Epithelial cell of esophagus (primary cell): ENCODE results near the gene KCNK7.
"Not testable (repeated sequence)": the region's sequence is repeated elsewhere in the genome, so short reads cannot be mapped to it uniquely, and the experiment has no call there.

Source experiments
- DNase-seq: peaks from one replicate; pipeline ENCODE4 v3.0.0; 2010; ENCODE audit warnings: low read depth
- H3K4me3 ChIP-seq: 2 replicates; pipeline ENCODE4 v1.5.1; 2011; ENCODE audit warnings: mild to moderate bottlenecking, low read length, control low read depth
- TF ChIP-seq, protein P1 (sequence below): IDR thresholded peaks from 2 replicates; pipeline ENCODE4 v1.5.1; 2011; ENCODE audit warnings: low read depth, mild to moderate bottlenecking, low read length, control low read depth, inconsistent platforms; ENCODE audit not compliant: insufficient read depth; ENCODE audit errors: missing control alignments

Gene KCNK7

DNA sequence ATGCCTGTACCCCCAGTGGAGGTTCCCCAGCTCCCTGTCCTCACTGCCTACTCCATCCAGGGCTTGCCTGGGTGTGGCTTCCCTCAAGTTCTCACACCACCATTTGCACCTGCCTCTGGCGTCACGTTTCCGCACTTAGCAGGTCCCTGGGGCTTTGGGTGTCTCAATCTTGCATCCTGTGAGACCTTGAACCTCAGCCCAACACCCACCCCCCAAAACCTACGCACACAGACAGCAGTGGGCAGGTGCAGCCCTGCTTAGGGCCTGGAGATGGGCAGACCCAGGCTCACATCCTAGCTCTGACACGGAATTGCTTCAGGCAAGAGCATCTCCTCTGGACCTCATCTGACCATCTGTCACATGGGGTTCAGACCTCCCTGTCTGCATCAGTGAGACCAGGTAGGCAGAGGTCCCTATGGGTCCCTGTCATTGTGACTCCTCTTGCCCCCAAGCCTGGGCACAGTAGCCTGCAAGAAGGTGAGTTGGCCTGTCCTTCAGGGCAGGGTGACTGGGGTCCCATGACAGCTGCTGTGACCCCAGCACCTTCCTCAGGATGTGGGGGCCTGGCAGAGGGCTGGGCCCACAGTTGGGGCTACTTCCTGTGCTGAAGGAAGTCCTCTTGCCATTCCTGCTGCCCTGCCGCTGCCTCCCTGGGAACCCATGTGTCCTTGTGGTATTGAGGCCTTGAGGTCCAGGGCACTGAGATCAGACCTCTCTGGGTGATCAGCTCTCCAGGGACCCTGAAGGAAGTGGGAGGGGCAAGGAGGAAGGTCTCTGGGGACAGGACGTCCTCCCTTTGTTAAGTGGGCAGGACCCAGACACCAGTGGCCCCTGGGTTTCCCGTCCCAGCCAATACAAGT is 44.3 kb upstream of the KCNK7 start:
- TF ChIP-seq, protein P1, sequence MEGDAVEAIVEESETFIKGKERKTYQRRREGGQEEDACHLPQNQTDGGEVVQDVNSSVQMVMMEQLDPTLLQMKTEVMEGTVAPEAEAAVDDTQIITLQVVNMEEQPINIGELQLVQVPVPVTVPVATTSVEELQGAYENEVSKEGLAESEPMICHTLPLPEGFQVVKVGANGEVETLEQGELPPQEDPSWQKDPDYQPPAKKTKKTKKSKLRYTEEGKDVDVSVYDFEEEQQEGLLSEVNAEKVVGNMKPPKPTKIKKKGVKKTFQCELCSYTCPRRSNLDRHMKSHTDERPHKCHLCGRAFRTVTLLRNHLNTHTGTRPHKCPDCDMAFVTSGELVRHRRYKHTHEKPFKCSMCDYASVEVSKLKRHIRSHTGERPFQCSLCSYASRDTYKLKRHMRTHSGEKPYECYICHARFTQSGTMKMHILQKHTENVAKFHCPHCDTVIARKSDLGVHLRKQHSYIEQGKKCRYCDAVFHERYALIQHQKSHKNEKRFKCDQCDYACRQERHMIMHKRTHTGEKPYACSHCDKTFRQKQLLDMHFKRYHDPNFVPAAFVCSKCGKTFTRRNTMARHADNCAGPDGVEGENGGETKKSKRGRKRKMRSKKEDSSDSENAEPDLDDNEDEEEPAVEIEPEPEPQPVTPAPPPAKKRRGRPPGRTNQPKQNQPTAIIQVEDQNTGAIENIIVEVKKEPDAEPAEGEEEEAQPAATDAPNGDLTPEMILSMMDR, result no peak
- no peak for DNase-seq
- no peak overlapping the region for H3K4me3 ChIP-seq

DNA sequence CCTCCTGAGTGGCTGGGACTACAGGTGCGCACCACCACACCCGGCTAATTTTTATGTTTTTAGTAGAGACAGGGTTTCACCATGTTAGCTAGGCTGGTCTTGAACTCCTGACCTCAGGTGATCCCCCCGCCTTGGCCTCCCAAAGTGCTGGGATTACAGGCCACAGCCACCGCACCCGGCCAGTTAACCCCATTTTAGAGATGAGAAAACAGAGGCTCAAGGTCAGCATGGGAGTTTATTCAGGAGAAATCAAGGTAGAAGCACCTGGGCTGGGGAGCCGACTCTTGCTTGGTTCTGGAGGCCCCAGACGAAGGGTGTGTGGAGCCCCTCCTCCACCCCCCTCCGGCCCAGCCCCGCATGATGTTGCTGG is 43.6 kb upstream of the KCNK7 start:
- DNase-seq, H3K4me3 ChIP-seq: not testable (repeated sequence)

DNA sequence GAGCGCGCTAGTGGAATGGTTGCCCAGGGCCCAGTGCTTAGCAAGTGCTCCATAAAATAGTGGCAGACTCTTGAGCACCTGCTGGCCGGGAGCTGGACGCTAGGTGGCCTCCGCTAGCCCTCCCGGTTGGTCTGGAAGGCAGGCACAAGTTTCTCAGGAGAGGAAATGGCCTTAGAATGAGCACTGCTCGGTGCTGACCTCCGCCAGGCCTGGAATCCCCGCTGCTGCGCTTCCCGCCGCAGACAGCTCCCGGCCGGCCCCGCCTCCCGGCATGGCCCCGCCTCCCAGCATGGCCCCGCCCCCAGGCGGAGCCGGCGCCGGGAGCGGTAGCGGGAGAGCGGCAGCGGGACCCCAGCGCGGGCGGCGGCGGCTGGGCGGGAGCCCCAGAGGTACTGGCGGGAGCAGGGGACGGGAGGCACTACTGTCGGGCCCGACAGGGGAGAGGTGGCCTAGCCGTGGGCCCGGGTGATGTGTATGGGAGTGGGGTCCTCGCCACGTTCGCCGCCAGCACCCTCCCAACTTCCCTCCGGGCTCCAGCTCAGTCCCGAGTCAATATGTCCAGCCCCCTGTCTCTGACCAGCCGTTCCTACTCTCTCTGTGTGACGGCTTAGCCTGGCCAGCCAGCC is 42.3 kb upstream of the KCNK7 start, which contains the start of gene SIPA1:
Gene SIPA1 (plus strand): TSS at position 308 of the 626 bp plus-strand sequence. CDS start 2,821 bp downstream, outside the sequence.
- TF ChIP-seq, protein P1, result no peak
- peak within 1 kb of the TSS; percentile 64 for H3K4me3 ChIP-seq
- DNase-seq, result peak; percentile 67

DNA sequence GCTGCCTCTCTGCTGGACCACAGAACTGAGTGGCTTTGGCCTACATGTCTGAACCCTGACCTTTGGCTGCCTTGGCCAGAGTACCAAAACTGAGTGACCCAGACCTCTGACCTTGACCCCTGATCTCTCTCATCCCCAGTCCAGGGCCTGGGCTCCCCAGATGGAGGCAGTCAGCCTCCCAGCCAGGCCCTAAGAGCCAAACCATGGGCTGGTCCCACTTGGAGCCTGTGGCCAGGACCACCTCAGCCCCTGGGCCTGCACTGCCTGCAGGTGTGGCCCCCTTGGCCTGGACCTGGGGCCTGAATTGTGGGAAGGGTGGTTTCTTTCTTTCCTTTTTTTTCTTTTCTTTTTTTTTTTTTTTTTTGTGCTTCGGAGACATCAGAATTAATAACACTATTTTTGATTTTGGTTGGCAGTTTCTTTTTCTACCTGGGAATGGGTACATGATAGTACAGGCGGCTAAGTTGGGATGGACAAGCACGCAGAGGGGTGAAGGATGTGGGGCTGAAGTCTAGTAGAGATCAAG is 41.5 kb upstream of the KCNK7 start:
- no peak for DNase-seq
- no peak overlapping the region for H3K4me3 ChIP-seq
- TF ChIP-seq, protein P1, result no peak

DNA sequence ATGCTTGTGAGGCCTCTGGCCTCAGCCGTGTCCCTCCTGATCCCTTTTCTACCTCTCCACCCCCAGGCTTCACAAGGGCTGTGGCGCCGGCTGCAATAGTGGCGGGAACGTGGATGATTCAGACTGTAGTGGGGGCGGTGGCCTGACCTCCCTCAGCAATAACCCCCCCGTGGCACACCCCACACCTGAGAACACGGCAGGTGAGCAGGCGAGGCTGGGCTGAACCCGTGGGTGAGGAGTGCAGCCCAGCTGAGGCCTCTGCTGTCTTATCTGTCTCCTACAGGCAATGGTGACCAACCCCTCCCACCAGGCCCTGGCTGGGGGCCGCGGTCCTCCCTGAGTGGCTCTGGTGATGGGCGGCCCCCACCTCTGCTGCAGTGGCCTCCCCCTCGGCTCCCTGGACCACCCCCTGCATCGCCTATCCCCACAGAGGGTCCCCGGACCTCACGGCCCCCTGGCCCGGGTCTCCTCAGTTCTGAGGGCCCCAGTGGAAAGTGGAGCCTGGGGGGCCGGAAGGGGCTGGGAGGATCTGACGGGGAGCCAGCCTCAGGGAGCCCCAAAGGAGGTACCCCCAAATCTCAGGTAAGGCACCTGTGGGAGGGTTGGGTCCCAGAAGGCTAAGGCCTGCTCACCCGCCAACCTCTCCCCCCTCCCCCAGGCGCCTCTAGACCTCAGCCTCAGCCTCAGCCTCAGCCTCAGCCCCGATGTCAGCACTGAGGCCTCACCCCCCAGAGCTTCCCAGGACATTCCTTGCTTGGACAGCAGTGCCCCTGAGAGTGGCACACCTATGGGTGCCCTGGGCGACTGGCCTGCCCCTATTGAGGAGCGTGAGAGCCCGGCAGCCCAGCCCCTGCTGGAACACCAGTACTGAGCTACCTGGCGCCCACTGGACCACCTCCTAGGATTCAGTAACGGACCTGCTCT is 40.8 kb upstream of the KCNK7 start:
- TF ChIP-seq, protein P1, result no peak
- no peak overlapping the region for H3K4me3 ChIP-seq
- no peak for DNase-seq

DNA sequence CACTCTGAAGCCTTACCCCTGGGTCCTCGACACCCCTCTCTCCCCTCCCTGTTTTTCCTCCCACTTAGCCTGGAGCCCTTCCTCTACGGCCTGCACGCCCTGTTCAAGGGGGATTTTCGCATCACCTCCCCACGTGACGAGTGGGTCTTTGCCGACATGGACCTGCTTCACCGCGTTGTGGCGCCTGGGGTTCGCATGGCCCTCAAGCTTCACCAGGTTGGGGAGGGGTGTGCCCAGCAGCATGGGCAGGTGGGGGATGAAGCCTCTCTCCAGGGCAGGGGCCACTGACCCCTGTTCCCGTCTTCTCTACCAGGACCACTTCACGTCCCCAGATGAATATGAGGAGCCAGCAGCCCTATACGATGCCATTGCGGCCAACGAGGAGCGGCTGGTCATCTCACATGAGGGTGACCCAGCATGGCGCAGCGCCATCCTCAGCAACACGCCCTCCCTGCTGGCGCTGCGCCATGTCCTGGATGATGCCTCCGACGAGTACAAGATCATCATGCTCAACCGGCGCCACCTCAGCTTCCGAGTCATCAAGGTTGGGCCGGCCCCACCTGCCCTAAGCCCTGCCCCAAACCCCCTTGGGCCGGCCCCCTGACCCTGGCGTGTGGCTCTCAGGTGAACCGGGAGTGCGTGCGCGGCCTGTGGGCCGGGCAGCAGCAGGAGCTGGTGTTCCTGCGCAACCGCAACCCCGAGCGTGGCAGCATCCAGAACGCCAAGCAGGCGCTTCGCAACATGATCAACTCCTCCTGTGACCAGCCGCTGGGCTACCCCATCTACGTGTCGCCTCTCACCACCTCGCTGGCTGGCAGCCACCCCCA is 39.5 kb upstream of the KCNK7 start:
- H3K4me3 ChIP-seq, result no peak overlapping the region
- DNase-seq, result peak; percentile 46
- TF ChIP-seq, protein P1, result no peak
